ENCODE data around the gene PAQR9.
A peak's percentile ranks its signal among the peaks of the same experiment; 100 is the strongest.

Gene PAQR9

GRCh38 chr3:143001369-143002082 is 38.1 kb upstream of the PAQR9 start, which contains the start of gene U2SURP:
Gene U2SURP, plus strand, starts transcription at chr3:143001570. Its CDS starts 59 bp downstream, at chr3:143001629.
- Histone ChIP-seq H3K36me3 (ENCODE audit: low read length) (no peaks in the 10 kb centered on the region), H3K79me2 (ENCODE audit: insufficient read depth, low read length) (peaks cover 51% of the 10 kb centered on the region), H3K4me2 (ENCODE audit: low read depth, low read length, poor library complexity, severe bottlenecking) (peak within 1 kb of the TSS; percentile 98), H2AFZ (ENCODE audit: low read depth, low read length, severe bottlenecking) (peak within 1 kb of the TSS; percentile 94), H3K9ac (ENCODE audit: low read length) (peak within 1 kb of the TSS; percentile 88), H3F3A (ENCODE audit: insufficient read depth) (no peaks in the 10 kb centered on the region), H3K9me3 (ENCODE audit: insufficient read depth, low read length) (no peaks in the 10 kb centered on the region), H3K27me3 (ENCODE audit: low read length) (no peaks in the 10 kb centered on the region), H3K4me3 (ENCODE audit: insufficient read depth, low read length, poor library complexity, severe bottlenecking) (peak within 1 kb of the TSS; percentile 83), H3K9me2 (replicated peaks; ENCODE audit: insufficient read depth, low read length) (no peaks in the 10 kb centered on the region), H3K27ac (ENCODE audit: low read depth, low read length) (peak within 1 kb of the TSS; percentile 74), H4K20me1 (ENCODE audit: low read depth, low read length) (peaks cover 27% of the 10 kb centered on the region)
- no peak for TF ChIP-seq CTCF (IDR thresholded peaks at IDR 0.05; ENCODE audit: insufficient read depth, low read length, poor library complexity, severe bottlenecking)
- no peak for TF ChIP-seq EZH2phosphoT487 (conservative IDR thresholded peaks at IDR 0.05; ENCODE audit: low read length)

- Histone ChIP-seq H3K4me3 (ENCODE audit: insufficient read depth, low read length, poor library complexity, severe bottlenecking) (peak overlapping the region; percentile 83), H3K9ac (ENCODE audit: low read length) (peak overlapping the region; percentile 88), H3K79me2 (ENCODE audit: insufficient read depth, low read length) (peaks cover 45% of the 10 kb centered on the region), H3K36me3 (ENCODE audit: low read length) (no peaks in the 10 kb centered on the region), H4K20me1 (ENCODE audit: low read depth, low read length) (peaks cover 22% of the 10 kb centered on the region), H3K9me2 (replicated peaks; ENCODE audit: insufficient read depth, low read length) (no peaks in the 10 kb centered on the region), H2AFZ (ENCODE audit: low read depth, low read length, severe bottlenecking) (peak overlapping the region; percentile 94), H3K4me2 (ENCODE audit: low read depth, low read length, poor library complexity, severe bottlenecking) (peak overlapping the region; percentile 64), H3K27ac (ENCODE audit: low read depth, low read length) (peak overlapping the region; percentile 74), H3K27me3 (ENCODE audit: low read length) (no peaks in the 10 kb centered on the region), H3F3A (ENCODE audit: insufficient read depth) (no peaks in the 10 kb centered on the region), H3K9me3 (ENCODE audit: insufficient read depth, low read length) (no peaks in the 10 kb centered on the region)
- TF ChIP-seq CTCF (IDR thresholded peaks at IDR 0.05; ENCODE audit: insufficient read depth, low read length, poor library complexity, severe bottlenecking) (no peak), EZH2phosphoT487 (conservative IDR thresholded peaks at IDR 0.05; ENCODE audit: low read length) (no peak)
Measured at GRCh38 chr3:143001034-143001368, 37.5 kb upstream of the PAQR9 start.

- no peak overlapping the region for H3K27ac ChIP-seq (ENCODE audit: low read depth, low read length)
- H3K4me3 ChIP-seq (ENCODE audit: insufficient read depth, low read length, poor library complexity, severe bottlenecking): peak overlapping the region; percentile 83
- TF ChIP-seq EZH2phosphoT487 (conservative IDR thresholded peaks at IDR 0.05; ENCODE audit: low read length): no peak
- no peak for TF ChIP-seq CTCF (IDR thresholded peaks at IDR 0.05; ENCODE audit: insufficient read depth, low read length, poor library complexity, severe bottlenecking)
- H3K79me2 ChIP-seq (ENCODE audit: insufficient read depth, low read length): peaks cover 41% of the 10 kb centered on the region
- no peaks in the 10 kb centered on the region for H3F3A ChIP-seq (ENCODE audit: insufficient read depth)
- H3K9ac ChIP-seq (ENCODE audit: low read length): peak overlapping the region; percentile 88
- H2AFZ ChIP-seq (ENCODE audit: low read depth, low read length, severe bottlenecking): peak overlapping the region; percentile 94
- no peaks in the 10 kb centered on the region for H3K36me3 ChIP-seq (ENCODE audit: low read length)
- no peaks in the 10 kb centered on the region for H3K9me3 ChIP-seq (ENCODE audit: insufficient read depth, low read length)
- H4K20me1 ChIP-seq (ENCODE audit: low read depth, low read length): peaks cover 17% of the 10 kb centered on the region
- no peaks in the 10 kb centered on the region for H3K27me3 ChIP-seq (ENCODE audit: low read length)
- H3K4me2 ChIP-seq (ENCODE audit: low read depth, low read length, poor library complexity, severe bottlenecking): peak overlapping the region; percentile 64
- no peaks in the 10 kb centered on the region for H3K9me2 ChIP-seq (replicated peaks; ENCODE audit: insufficient read depth, low read length)
Measured at GRCh38 chr3:143000528-143000927, 37.1 kb upstream of the PAQR9 start.

Data from SU-DHL-6 (cell line).